GM18873 (cell line): Measurements from ENCODE around the gene FGF1.

Experiments used
- ATAC-seq: cut with Tn5 transposase; IDR thresholded peaks from one replicate; pipeline ENCODE4 v1.9.1; 2021; ENCODE audit warnings: mild to moderate bottlenecking, moderate library complexity, moderate number of reproducible peaks; ENCODE audit not compliant: unreplicated experiment, low FRiP score

The FGF1 gene

GRCh38 chr5:142697356-142698255 is 11.7 kb upstream of the FGF1 start:
- no peak for ATAC-seq

GRCh38 chr5:142696379-142696778 is 10.5 kb upstream of the FGF1 start:
- no peak for ATAC-seq

GRCh38 chr5:142694092-142694856 is 8.4 kb upstream of the FGF1 start:
- no peak for ATAC-seq

GRCh38 chr5:142692321-142692894 is 6.5 kb upstream of the FGF1 start:
- no peak for ATAC-seq

- no peak for ATAC-seq
Observed at GRCh38 chr5:142690667-142691066, 4.8 kb upstream of the FGF1 start.

- ATAC-seq, result no peak
Observed at GRCh38 chr5:142689081-142689480, 3.2 kb upstream of the FGF1 start.

GRCh38 chr5:142688281-142688989 is 2.5 kb upstream of the FGF1 start:
- ATAC-seq, result no peak

- ATAC-seq, result no peak
Observed at GRCh38 chr5:142686968-142687367, 1.1 kb upstream of the FGF1 start.

- no peak for ATAC-seq
Observed at GRCh38 chr5:142686210-142686734, 382 bp upstream of the FGF1 start.

- no peak for ATAC-seq
Observed at GRCh38 chr5:142684508-142685041, 1.3 kb downstream of the FGF1 start.

- no peak for ATAC-seq
Observed at GRCh38 chr5:142683881-142684505, 1.9 kb downstream of the FGF1 start.

GRCh38 chr5:142683116-142683515 is 2.8 kb downstream of the FGF1 start:
- no peak for ATAC-seq

- ATAC-seq, result no peak
Observed at GRCh38 chr5:142680605-142681259, 5.2 kb downstream of the FGF1 start.

GRCh38 chr5:142679744-142680143 is 6.1 kb downstream of the FGF1 start:
- ATAC-seq, result no peak

- no peak for ATAC-seq
Observed at GRCh38 chr5:142678529-142678928, 7.4 kb downstream of the FGF1 start.

- no peak for ATAC-seq
Observed at GRCh38 chr5:142677198-142677597, 8.7 kb downstream of the FGF1 start.

- no peak for ATAC-seq
Observed at GRCh38 chr5:142676318-142676717, 9.6 kb downstream of the FGF1 start.

GRCh38 chr5:142674531-142675469 is 11.1 kb downstream of the FGF1 start:
- ATAC-seq, result no peak
